ENCODE data around the gene DNHD1.

DNHD1 gene

GRCh38 chr11:6563667-6564066 lies 66.6 kb downstream of the DNHD1 start:
- no peak for DNase-seq (ENCODE audit: low spot score)

DNA sequence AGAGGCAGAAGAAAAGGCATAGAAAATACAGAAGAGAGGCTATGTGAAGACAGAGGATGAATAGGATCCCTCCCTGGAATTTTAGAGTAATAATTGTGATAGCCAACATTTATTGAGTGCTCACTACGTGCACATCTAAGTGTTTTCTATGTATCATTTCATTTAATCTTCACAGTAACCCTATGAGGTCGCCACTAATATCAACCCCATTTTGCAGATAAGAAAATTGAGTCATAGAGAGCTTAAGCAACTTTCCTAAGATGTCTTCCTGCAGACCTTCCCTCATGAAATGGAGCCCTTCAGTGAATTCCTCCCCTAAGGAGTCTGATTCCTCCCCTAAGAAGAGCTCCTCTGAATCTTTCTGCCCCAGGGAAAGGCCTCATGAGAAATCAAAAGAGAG lies 68.2 kb downstream of the DNHD1 start:
- DNase-seq (ENCODE audit: low spot score) = peak; percentile 10

- peak; percentile 26 for DNase-seq (ENCODE audit: low spot score)
Observed at GRCh38 chr11:6565988-6566703, 69.1 kb downstream of the DNHD1 start.

- DNase-seq (ENCODE audit: low spot score) = no peak
Observed at GRCh38 chr11:6566704-6567370, 69.8 kb downstream of the DNHD1 start.

DNA sequence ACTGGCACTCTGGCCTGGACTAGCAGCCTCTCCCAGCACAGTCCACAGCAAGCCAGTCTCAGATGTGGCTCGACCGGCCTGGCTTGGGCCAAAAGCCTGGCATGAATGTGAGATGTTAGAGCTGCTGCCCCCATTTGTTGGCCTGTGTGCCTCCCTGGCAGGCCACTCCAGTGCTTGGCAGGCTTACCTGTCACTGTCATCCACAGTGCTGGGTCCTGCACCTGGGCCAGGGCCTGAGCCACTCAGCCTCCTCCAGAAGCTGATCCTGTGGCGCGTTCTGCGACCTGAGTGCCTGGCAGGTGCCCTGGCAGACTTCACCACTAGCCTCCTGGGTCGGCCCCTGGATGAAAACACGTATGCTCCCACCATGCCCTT lies 70.3 kb downstream of the DNHD1 start:
- no peak for DNase-seq (ENCODE audit: low spot score)

DNA sequence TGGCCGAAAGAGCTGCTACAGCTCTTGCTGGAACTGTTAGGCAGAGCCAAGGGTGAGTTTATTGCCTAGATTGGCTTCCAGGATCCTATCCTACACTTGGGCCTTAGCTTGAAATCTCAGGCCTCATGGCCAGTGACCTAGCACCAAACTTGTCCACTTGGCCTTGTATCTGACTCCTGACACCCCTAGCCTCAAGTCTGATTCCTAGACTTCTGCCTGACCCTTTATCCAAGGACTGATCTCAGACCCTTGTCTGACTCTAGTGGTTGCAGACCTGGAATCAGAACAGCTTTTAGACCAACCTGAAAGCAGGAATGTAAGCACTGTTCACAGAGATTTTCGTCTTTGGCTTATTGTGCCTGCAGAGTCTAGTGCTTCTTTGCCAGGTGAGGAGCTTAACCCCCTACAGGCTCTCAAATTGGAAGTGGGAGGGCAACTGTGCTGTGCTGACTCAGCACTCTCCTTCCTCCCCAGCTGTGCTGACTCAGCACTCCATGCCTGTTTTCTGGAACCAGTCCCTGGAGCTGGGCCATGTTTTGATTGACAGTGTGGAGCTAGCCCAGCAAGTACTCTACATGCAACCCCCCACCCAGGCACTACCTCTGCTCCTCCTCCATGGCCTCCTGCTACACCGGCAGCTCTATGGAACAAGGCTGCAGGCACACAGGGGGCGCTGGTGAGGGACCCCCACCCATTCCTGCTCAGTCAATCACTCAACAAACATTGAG lies 71.3 kb downstream of the DNHD1 start:
- peak; percentile 87 for DNase-seq (ENCODE audit: low spot score)

DNA sequence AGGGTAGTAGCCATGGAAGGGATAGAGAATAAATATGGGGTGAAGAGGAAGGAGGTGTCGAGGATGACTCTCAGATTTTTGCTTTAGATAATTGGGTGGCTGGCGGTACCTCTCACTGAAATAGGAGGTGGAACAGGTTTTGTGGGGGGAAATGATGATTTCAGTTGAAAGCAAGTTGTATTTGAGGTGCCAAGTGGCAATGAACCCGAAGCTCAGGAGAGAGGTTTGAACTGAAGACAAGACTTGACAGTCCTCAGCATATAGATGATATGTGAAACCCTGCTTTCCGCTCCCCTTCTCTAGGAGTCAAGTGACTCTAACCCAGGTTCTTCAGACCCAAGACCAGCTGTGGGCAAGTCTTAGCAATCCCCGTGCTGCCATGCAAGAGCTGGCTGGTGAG lies 72.6 kb downstream of the DNHD1 start:
- DNase-seq (ENCODE audit: low spot score) = peak; percentile 41

- DNase-seq (ENCODE audit: low spot score) = no peak
Observed at GRCh38 chr11:6570691-6571427, 73.8 kb downstream of the DNHD1 start.

GRCh38 chr11:6571434-6572008 lies 74.4 kb downstream of the DNHD1 start:
- no peak for DNase-seq (ENCODE audit: low spot score)

- no peak for DNase-seq (ENCODE audit: low spot score)
Observed at GRCh38 chr11:6572215-6572614, 75.1 kb downstream of the DNHD1 start.

- no peak for DNase-seq (ENCODE audit: low spot score)
Observed at GRCh38 chr11:6574816-6575715, 78.0 kb downstream of the DNHD1 start.

DNA sequence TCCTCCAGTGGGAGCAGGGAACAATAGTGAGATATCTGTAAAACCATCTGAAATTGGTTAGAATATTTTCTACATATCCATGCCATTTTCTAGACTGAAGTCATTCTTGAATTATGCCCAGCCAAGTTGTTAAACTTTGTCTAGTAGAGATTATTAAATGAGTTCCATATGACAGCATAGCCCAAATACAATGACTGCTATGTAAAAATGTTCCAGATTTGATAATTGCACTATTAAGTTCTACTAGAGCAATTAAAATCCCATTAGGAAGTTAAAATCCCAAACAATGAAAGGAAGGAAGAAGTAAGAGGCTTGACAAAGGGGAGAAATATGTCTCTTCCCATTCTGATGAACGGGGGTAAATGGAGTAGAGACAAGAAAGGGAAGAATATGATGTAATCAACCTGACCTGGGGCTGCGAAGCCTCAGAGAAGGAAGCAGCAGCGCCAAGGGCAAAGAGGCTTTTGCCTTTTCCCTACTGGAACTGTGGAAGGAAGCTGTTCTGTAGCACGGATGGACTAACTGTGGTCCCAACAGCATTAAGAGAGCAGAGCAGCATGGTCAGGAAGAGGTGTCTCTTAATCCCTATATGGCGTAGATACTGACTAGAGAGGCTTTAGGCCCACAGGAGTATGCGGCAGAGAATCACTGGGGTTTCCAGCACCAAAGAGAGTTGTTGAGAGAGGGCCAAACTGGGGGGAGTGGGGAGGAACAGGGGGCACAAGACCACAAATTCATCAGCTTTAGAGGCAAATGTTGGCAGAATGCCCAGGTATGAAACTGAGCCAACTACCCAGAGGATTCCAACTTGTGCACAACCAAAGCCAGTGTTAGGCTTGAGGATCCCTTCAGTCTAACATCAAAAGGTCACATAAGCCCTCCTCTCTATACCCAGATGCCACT lies 79.6 kb downstream of the DNHD1 start:
- DNase-seq (ENCODE audit: low spot score) = peak; percentile 49

GRCh38 chr11:6578134-6578533 lies 81.1 kb downstream of the DNHD1 start:
- no peak for DNase-seq (ENCODE audit: low spot score)

GRCh38 chr11:6579681-6580080 lies 82.6 kb downstream of the DNHD1 start:
- no peak for DNase-seq (ENCODE audit: low spot score)

- DNase-seq (ENCODE audit: low spot score) = no peak
Observed at GRCh38 chr11:6583584-6583983, 86.5 kb downstream of the DNHD1 start.

- no peak for DNase-seq (ENCODE audit: low spot score)
Observed at GRCh38 chr11:6584528-6584927, 87.4 kb downstream of the DNHD1 start.

DNA sequence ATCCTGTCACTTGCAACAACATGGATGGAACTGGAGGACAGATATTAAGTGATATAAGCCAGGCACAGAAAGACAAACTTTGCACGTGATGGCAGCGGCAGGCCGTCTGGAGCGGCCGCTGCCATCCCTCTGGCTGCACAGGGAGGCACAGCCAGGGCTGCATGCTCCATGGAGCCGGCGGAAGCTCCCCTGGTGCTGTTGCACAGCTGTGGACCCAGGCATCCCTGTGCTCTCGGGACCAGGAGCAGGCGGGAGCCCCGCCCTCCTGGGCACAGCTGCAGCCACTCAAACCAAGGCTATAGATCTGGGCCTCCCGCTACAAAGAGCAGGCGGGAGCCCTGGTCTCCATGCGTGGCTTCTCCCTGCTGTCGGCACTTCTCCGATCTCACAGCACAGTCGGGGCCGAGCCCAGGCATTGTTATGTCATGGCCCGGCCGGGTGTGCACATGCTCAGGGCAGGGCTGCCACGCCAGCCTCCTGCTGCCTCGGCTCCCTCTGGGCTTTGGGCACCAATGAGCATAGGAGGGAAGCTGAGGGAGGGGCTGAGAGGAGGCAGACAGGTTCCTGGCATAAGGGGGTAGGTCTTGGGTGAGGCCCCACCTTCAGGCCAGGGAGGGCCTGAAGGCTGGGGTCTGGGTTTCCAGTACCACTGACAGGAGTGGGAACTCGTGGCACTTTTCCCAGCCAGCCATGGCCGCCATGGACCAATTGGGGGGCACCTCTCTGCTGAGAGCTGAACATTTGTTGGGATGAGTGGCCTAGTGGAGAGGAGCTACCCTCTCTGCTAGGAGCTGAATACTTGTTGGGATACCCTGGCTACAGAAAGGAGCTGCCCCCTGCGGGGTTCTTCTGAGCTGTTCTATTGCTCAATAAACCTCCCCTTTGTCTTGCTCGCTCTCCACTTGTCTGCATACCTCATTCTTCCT lies 89.6 kb downstream of the DNHD1 start:
- DNase-seq (ENCODE audit: low spot score) = no peak

DNA sequence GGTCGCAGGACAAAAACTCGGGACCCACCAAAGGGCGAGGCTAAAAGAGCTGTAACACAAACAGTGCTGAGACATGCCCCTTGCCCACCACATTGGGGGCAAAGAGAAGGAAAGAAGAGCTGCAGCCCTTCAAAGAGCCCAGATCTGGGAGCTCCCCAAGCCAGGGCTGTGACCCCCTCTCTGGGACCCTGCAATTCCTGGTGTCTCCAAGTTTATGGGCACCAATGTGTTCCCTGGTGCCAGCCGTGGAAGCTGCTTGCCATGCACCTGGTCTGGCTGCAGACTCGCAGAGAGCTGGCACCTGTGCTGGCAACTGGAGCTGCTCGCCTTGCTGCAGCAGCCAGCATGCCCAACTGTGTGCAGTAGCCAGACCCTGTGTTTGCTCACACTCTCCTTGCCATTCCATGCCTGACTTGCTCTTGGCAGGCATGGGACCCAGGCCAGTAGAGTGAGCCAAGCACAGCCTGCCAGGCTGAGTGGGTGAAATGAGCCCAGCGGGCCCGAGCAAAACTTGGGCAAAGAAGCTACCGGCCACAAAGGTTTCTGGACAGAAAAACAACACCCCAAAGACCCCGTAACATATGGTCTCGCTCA lies 90.4 kb downstream of the DNHD1 start:
- DNase-seq (ENCODE audit: low spot score) = no peak

DNA sequence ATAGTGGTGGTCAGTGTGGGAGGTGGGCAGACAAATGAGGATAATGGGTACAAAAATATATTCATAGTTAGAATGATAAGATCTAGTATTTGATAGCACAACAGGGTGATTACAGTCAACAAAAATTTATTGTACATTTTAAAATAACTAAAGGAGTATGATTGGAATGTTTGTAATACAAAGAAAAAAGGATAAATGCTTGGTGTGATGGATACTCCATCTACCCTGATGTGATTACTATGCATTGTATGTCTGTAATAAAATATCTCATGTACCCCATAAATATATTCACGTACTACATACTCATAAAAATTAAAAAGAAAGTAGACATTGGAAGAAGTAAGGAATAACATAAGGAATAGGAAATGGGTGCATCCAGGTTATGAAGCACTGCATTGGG lies 90.9 kb downstream of the DNHD1 start:
- no peak for DNase-seq (ENCODE audit: low spot score)
